Retinal pigment epithelial cell (primary cell): ENCODE data around the gene GALK2.
A peak's percentile ranks its signal among the peaks of the same experiment; 100 is the strongest.

Experiments used
- DNase-seq: peaks from one replicate; pipeline ENCODE4 v3.0.0-alpha.2; 2010; ENCODE audit warnings: low read depth
- H3K4me3 ChIP-seq: 2 replicates; pipeline ENCODE4 v1.5.1; 2011; ENCODE audit warnings: mild to moderate bottlenecking, low read length, control low read depth, moderate library complexity
- TF ChIP-seq, protein P1 (sequence below): conservative IDR thresholded peaks from 2 replicates; pipeline ENCODE4 v1.5.1; 2011; ENCODE audit warnings: low read depth, low read length, control low read depth, inconsistent platforms

The GALK2 gene

DNA sequence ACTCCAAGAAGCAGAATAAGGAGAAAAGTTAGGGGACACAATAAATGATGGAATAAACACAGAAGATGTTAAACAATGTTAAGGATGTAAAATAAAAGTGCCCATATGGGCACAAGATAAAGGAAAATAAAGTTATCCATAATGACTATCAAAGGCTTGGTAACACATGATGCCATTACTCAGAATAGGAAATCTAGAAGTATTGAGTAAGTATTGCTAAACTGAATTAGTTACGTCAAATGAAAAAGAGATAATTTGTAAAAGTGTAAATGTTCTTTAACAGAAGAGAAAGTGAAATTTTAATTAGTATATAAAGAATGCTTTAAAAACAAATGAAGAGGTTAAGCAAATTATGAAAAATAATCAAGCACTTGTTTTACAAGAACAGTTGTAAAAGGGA lies 21.3 kb upstream of the GALK2 start:
- no peak for DNase-seq
- no peak overlapping the region for H3K4me3 ChIP-seq
- TF ChIP-seq, protein P1, sequence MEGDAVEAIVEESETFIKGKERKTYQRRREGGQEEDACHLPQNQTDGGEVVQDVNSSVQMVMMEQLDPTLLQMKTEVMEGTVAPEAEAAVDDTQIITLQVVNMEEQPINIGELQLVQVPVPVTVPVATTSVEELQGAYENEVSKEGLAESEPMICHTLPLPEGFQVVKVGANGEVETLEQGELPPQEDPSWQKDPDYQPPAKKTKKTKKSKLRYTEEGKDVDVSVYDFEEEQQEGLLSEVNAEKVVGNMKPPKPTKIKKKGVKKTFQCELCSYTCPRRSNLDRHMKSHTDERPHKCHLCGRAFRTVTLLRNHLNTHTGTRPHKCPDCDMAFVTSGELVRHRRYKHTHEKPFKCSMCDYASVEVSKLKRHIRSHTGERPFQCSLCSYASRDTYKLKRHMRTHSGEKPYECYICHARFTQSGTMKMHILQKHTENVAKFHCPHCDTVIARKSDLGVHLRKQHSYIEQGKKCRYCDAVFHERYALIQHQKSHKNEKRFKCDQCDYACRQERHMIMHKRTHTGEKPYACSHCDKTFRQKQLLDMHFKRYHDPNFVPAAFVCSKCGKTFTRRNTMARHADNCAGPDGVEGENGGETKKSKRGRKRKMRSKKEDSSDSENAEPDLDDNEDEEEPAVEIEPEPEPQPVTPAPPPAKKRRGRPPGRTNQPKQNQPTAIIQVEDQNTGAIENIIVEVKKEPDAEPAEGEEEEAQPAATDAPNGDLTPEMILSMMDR: no peak

DNA sequence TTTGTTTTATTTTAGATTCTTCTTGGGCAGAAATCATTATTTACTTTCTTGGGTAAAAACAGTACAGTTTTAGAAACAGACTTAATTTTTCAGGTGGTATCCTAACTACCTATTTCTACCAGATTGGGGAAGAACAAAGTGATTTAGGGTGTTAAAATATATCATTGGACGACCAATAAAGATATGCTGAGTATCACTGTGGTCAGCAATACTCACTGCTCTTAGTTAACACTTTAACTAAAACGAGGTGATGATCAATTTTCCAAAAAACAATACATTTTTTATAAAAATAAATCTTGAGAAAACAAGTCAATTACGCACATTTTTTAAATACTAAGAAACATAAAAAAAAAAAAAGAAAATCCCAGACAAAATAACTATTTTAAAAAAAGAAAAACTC lies 18.2 kb upstream of the GALK2 start:
- TF ChIP-seq, protein P1: no peak
- no peak for DNase-seq
- no peak overlapping the region for H3K4me3 ChIP-seq

DNA sequence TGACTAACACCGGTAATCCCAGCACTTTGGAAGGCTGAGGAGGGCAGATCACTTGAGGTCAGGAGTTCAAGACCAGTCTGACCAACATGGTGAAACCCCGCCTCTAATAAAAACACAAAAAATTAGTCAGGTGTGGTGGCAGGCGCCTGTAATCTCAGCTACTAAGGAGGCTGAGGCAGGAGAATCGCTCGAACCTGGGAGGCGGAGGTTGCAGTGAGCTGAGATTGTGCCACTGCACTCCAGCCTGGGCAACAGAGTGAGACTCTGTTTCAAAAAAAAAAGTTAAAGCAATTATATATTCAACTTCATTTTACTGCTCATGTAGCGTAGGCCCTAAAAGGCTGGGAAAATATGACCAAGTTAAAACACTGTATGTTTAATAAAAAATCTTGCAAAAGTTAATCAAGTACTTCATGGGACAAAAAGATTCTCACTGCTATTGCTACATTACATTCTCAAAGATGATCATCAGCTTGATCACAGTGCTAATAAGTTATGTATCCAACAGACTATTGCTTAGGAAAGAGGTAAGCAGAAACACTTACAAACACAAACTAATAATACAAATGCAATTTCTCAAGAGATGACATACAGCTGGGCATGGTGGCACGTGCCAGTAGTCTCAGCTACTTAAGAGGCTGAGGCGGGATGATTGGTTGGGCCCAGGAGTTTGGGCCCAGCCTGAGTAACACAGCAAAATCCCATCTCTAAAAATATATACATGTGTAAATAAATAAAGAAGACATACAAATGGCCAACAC lies 17.3 kb upstream of the GALK2 start:
- no peak overlapping the region for H3K4me3 ChIP-seq
- DNase-seq: no peak
- TF ChIP-seq, protein P1: no peak

DNA sequence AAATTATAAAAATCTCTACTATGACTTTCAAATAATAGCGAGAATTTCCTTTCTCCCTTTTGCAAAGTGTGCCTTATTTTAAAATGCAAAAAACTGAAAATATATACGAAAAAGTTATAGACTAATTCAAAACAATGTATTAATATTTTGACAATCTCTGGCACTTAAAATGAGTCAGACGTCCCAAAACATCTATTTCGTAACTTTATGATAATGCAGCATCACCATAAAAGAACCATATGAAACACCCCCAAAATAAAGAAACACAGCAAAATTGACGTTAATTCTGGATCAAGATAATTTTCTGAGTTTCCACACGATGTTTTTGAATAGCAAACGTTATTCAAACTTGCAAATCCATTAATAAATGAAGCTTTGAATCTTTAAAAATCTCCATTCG lies 15.7 kb upstream of the GALK2 start:
- DNase-seq: no peak
- H3K4me3 ChIP-seq: peak overlapping the region; percentile 99
- TF ChIP-seq, protein P1: no peak

DNA sequence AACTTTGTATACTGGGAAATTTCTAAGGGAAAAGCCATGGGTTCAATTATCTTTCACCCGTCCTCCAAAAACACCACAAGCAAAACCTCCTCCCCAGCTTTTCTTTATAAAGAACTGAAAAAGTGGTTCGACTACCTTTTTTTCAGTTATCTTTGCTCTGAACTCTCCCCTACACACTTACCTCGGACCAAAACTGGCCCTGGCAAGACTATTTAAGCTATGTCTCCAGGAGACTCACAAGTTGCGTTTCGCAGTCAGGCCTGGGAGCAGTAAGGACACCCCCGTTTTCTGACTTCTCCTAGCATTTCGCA lies 15.3 kb upstream of the GALK2 start:
- TF ChIP-seq, protein P1: no peak
- peak overlapping the region; percentile 99 for H3K4me3 ChIP-seq
- no peak for DNase-seq

DNA sequence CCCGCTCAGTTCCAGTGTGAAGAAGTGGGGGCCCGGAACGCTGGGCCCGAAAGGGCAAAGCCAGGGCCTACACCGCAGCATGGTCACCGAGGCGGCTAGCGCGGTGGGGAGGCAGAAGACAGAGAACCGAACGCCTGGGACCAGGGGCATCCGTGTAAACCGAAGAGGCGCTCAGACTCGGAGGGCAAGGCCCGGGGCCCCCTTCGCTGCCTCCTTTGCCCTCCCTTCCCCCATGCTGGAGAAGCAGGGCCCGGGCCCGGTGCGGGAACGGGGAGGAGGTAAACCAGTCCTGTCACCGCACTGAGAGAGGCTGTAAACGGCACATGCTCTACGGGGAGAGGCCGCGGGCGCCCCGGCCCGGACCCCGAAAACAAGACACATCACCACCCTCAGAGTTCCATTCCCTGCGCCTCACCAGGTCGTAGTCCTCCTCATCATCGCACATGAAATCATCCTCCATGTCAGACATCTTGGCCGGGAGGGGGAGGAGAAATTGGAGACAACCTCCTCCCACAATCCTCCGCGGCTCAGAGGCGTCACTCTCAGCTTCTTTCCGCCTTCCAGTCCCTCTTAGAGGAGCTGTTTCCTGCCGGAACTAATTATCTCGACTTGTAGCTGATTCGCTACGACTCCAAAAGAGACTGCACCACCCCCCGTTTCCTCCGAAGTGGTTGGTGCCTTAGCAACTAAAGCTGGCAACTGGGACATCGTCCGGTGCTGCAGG lies 14.8 kb upstream of the GALK2 start, which contains the start of gene COPS2:
Gene COPS2, minus strand, starts transcription at position 490 of the 724 bp plus-strand sequence. Its CDS starts 21 bp downstream, at position 469.
- H3K4me3 ChIP-seq: peak within 1 kb of the TSS; percentile 99
- peak; percentile 98 for DNase-seq
- TF ChIP-seq, protein P1: no peak
